ENCODE data around the gene ATP1B3.
"Not testable (repeated sequence)": the region's sequence is repeated elsewhere in the genome, so short reads cannot be mapped to it uniquely, and the experiment has no call there.

Gene ATP1B3

DNA sequence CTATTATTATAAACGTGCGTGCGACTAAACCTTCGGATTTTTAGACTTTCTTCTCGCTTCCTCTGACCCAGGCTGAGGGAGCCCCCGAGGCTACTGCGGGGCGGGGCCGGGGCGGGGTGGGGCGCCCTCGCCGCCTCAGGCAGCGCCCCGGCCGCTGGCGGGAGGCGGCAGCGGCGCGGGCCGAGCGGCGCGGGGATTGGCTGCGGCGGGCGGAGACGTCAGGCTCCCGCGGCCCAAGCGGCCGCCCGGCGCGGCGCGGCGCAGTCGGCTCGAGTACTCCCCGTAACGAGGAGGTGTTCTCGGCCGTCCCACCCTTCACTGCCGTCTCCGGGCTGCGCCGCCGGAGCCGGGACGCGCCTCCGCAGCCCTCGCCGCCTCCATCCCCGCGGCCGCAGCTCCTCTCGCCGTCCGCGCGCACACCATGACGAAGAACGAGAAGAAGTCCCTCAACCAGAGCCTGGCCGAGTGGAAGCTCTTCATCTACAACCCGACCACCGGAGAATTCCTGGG lies at the start of gene ATP1B3:
ATP1B3 (plus strand) TSS at position 263 of the 510 bp plus-strand sequence; CDS start at position 422, 159 bp downstream.
- peak; percentile 67 for DNase-seq (ENCODE audit: low read depth)

GRCh38 chr3:141828487-141828886 lies 48.0 kb upstream of the ATP1B3 start:
- DNase-seq (ENCODE audit: low read depth): no peak

DNA sequence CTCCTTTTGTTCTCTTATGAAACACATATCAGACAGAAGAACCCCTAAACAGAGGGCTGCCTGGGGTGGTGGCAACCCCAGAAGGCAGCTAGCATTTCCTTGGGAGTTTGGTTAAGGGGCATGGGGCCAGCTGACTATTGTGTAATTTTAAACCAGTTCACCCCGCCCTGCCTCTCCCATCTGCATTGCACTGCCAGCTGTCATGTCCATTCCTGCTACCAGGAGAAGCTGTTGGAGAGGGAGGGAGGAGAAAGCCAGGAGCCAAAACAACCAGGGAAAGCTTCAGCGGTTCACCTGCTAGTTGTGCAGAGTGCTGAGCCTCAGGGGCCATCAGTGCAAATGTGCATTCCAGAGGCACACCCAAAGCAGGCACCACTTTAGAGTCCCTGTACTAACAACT lies 47.6 kb upstream of the ATP1B3 start:
- DNase-seq (ENCODE audit: low read depth): no peak

DNA sequence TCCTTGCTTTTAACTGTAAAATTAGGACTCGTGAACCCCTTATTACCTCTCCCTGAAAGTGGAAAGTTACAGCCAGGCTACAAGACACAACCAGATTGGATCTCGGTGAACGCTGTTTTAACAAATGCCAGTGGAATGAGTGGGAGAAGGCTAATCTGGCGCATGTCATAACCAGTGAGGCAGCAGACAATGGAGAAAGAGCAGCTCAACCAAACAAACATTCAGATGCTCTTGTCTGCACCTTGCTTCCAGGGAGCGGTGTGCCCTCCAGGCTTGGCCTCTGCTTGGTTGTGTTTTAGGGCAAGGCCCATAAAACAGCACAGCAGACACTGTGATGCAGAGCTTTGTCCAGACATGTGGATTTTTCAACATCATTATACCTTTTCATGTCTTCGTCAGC lies 45.9 kb upstream of the ATP1B3 start:
- DNase-seq (ENCODE audit: low read depth): no peak

DNA sequence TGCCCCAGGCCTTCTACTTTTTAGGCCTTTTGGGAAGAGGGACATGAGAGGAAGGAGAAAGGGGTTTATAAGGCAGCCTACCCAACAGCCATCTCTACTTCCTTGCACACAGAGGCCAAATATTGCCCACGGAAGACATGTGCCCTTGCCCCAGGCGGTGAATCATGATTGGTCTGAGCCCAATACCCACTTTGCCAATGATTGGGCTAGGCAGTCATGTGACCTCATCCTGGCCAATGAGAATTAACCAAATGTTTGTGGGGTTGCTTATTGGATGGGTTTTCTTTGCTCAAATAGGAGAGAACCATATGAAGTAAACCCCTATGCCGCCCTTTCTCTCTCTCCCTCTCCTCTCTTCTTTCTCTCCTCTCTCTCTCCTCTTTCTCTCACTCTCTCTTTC lies 42.2 kb upstream of the ATP1B3 start:
- DNase-seq (ENCODE audit: low read depth): no peak

DNA sequence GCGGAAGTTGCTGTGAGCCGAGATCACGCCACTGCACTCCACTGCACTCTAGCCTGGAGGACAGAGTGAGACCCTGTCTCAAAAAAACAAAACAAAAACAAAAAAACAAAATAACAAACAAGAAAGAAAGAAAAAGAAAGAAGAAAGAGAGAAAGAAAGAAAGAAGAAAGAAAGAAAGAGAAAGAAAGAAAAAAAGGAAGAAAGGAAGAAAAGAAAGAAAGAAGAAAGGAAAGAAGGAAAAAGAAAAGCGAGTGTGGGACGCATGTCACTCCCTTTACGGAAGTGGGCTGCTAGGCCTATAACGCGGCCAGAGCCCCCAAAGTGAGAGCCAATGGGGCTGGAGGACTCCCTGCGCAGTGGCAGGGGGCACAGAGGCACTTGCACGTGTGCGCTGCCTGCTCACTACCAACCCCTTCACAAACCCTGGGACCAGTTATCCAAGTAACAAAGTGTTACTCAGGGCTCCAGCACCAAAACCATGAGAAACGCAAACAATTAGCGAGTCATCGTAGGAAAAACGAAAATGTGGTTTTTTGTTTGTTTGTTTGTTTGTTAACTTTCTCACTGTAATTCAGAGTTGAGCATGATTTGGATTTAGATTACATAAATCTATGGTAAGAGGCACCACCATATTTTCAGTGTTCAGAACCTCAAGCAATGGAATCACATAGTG lies 40.8 kb upstream of the ATP1B3 start:
- DNase-seq (ENCODE audit: low read depth): no peak

- no peak for DNase-seq (ENCODE audit: low read depth)
These were observed 37.1 kb upstream of the ATP1B3 start for GRCh38 chr3:141839389-141839788.

GRCh38 chr3:141840737-141841544 lies 35.5 kb upstream of the ATP1B3 start:
- no peak for DNase-seq (ENCODE audit: low read depth)

DNA sequence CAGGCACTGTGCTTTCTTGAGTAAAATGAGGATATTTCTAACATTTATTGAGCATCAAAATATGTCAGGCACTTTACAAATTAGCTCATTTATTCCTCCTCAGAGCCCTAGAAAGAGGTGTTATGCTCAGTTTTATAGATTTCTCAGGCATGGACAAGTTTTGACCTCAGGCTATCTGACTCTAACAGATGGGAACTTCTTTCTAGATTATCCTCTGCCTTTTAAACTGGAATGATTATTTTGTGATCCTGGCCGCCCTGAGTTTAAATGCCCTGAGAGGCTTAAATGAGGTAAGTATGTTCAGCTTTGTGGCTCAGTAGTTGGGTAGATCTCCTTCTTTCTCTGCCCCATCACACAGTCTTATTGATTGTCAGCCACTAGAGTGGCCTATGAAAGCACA lies 32.3 kb upstream of the ATP1B3 start:
- no peak for DNase-seq (ENCODE audit: low read depth)

- DNase-seq (ENCODE audit: low read depth): no peak
These were observed 31.6 kb upstream of the ATP1B3 start for GRCh38 chr3:141844812-141845211.

DNA sequence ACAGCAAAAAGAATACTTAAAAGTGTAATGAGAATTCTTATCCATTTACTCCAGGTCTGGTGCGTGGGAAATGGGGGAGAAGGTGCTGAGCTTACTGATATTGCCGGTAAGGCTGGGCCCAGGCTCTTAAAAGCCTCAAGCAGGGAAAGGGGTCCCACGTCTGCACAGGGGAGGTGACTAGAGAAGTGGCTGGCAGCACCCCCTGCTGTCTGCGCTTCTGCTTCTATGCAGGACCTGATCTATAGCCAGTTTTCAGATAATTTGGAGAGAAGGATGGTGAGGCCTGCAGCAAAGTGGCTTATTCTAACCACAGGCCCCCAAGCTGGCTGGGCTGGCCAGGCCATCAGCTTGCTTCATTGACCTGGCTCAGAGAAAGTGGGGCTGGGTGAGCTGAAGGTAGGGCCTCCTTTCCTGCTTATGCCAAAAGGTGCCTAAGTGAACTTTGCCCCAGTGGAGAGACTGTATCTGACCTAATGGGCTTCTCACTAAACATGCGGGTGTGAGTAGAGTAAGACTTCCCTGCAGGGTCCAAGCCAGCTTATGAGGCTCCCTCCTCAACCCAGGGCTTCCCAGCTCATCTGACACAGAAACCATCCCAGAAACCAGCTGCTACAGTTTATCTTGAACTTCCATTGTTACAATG lies 30.9 kb upstream of the ATP1B3 start:
- no peak for DNase-seq (ENCODE audit: low read depth)

DNA sequence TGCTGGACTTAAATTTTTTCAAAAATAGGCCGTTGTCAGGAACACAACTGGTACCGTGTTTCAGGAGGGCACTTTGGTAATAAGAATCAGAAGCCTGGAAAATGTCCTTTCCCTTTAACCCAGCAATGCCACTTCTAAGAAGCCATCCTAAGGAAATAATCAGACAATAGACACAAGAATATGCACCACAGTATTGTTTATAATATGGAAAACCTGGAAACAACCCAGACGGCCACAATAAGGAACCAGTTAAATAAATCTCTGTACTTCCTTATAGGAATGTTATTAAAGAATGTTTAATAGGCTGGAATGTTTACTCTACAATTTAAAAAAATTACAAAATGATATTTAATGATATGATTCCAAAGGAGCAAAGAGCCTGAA lies 30.4 kb upstream of the ATP1B3 start:
- DNase-seq (ENCODE audit: low read depth): no peak

DNA sequence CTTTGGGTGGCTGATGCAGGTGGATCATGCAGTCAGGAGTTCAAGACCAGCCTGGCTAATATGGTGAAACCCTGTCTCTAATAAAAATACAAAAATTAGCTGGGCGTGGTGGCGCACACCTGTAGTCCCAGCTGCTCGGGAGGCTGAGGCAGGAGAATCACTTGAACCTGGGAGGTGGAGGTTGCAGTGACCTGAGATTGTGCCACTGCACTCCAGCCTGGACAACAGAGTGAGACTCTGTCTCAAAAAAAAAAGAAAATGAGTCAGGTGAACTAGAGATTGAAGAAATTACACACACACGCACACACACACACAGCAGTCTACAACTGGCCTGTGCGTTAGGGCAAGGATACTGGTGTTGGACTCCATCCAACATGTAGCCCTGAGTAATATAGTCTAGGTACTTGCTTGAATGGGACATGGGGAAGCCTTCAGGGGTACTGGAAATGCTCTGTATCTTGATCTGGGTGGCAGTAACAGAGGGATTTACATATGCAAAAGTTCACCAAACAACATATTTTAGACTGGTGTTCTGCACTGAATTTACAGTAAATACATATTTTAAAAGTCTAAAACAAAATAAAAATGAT lies 28.2 kb upstream of the ATP1B3 start:
- not testable (repeated sequence) for DNase-seq (ENCODE audit: low read depth)

DNA sequence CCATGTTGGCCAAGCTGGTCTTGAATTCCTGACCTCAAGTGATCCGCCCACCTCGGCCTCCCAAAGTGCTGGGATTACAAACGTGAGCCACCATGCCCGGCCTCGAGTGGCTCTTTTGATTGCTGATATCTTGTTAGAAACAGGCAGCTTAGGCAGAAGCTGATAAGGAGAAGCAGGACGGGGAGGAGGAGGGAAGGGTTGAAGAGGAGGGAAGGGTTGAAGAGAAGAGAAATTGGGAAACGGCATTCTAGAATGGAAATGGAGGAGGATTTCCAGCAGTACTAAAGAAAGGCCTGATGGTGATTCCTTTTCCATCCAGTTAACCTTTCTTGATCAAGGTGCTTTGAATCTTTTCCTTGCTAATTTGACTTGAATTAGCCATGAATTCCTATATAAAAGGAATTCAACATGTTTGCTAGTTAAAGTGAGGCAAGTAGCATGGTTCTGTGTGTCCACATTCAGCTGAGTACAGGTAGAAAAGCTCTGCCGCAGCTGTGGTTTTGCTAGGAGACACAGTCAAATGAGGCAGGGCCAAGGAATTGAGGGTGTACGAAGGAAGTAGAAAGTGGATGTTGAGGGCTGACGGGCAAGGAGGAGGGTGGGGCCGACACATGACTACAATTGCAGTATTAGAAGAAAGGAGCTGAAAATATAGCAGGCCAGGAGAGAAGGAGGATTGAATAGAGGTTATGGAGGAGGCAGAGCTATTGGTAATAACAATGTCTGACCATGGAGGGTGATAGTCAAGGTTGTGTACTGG lies 27.2 kb upstream of the ATP1B3 start:
- no peak for DNase-seq (ENCODE audit: low read depth)

- DNase-seq (ENCODE audit: low read depth): no peak
These were observed 25.0 kb upstream of the ATP1B3 start for GRCh38 chr3:141851411-141851810.

DNA sequence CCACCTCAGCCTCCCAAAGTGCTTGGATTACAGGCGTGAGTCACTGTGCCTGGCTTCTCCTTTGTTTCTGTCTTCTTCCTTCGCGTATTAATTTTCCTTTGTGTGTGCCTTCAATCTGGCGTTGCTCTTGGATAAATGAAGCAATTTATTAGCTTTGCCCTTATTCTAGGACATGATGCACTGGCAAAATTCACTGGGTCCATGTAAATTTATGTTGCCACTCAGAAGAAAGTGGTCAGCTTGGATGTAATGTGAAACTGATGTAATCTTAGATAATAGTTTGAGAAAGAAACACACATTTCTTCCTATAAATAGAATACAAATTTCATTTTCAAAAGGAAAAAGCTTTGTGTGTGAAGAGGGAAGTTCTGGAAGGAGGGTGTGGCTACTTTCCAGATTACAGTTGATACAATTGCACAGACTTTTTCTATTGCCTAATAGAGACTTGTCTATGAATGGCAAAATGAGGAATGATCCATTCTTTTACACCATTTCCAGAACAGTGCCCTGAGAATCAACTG lies 23.3 kb upstream of the ATP1B3 start:
- DNase-seq (ENCODE audit: low read depth): no peak

DNA sequence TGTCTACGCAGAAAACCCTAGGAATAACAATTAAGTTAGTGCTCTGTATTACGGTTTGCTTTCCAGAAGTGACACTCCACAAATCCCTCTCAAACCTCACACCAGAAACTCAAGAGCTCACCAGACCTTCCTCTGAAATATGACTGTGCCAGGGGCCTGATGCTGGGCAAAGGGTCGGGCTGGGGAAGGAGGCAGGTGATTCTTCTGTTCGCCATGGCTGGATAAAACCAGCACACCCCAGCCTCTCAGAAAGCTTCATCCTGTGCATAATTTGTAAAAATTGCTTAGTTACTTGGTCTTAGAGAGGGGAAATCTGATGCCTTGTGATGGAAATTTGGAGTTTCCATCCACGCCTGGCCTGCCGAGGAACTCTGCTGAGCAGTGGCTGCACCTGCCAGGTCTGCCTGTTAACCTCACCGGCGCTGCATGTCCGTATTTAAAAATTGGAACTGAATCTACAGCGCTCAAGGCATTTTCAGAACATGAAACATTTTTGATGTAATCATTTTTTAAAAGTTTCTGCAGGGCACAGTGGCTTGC lies 22.7 kb upstream of the ATP1B3 start:
- no peak for DNase-seq (ENCODE audit: low read depth)

GRCh38 chr3:141854599-141854998 lies 21.8 kb upstream of the ATP1B3 start:
- DNase-seq (ENCODE audit: low read depth): no peak

DNA sequence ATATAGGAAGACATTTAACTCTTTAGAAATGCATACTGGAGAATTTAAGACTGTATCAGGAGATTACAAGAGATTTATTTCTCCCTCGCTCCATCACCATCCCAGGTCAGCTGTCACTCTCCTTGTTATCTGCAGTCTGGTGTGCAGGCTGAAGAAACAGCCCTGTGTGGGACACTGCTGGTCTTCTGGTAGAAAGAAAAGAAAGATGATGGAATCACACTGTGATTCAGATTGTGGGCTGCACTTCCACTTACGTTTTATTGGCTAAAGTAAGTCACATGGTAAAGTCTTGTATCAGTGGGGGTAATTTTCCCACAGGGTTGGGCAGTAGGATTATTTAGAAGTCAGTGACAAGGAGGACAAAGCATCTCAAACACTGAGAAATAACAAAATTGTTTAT lies 18.1 kb upstream of the ATP1B3 start:
- DNase-seq (ENCODE audit: low read depth): no peak

GRCh38 chr3:141859651-141860050 lies 16.8 kb upstream of the ATP1B3 start:
- no peak for DNase-seq (ENCODE audit: low read depth)

DNA sequence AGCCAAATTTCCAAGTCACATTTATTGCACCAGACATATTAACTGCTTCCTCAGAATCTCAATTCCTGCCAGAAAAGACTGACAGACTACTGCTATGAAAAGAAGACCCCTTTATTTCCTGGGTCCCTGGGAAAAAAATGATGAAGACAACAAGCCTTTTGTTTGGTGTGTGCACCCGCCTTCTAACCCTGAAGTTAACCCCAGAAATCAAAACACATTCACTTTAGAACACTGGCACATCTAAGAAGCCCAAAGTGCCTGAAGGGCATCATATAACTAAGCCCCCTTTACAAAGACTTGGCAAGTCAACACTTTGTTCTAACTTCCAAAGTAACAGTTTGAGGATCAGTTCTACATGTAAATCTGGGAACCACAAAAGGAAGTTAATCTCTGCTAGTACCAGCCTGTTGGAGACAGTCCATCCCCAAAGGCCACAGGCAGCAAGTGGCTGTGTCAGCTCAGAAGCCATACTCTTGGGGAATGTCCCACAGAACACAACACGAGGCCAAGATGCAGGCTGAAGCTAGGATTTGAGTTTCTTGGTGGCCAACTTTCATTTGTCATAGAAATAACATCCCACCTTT lies 16.3 kb upstream of the ATP1B3 start:
- DNase-seq (ENCODE audit: low read depth): no peak

All from activated gamma-delta T cell treated with anti-CD3 and anti-CD28 coated beads, Interleukin-2, amount 50 U/mL, for 16 hours (primary cell).